ENCODE measurements around the gene RBM34.
"Not testable (repeated sequence)": the region's sequence is repeated elsewhere in the genome, so short reads cannot be mapped to it uniquely, and the experiment has no call there.

The RBM34 gene

DNA sequence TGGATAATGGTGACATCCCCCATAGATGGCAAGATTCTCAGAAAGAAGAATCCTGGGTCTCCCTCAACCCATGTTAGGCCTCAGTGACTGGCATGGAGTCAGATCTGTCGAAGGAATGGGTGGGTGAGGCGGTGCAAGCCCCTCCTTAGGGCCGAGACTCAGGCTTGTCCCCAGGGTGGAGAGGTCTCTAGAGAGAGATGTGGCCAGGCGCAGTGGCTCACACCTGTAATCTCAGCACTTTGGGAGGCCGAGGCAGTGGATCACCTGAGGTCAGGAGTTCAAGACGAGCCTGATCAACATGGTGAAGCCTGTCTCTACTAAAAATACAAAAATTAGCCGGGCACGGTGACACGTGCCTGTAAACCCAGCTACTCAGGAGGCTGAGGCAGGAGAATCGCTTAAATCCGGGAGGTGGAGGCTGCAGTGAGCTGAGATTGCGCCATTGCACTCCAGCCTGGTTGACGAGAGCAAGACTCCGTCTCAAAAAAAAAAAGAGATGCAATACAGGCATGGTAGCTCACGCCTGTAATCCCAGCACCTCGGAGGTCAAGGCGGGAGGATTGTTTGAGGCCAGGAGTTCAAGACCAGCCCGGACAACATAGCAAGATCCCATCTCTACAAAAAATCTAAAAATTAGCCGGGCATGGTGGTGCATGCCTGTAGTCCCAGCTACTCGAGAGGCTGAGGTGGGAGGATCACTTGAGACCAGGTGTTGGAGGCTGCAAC lies 69.6 kb downstream of the RBM34 start:
- not testable (repeated sequence) for H3K4me3 ChIP-seq (ENCODE audit: severe bottlenecking); DNase-seq (ENCODE audit: low spot score); H3K4me1 ChIP-seq (ENCODE audit: insufficient read depth, poor library complexity, severe bottlenecking); ATAC-seq (ENCODE audit: low read depth); H3K27ac ChIP-seq (ENCODE audit: poor library complexity, severe bottlenecking); H3K27me3 ChIP-seq (ENCODE audit: insufficient read depth, poor library complexity, severe bottlenecking); H3K9me3 ChIP-seq (ENCODE audit: severe bottlenecking); H3K36me3 ChIP-seq (ENCODE audit: low read depth)

GRCh38 chr1:235090406-235091069 lies 70.5 kb downstream of the RBM34 start:
- Histone ChIP-seq H3K4me3 (ENCODE audit: severe bottlenecking) (no peak overlapping the region), H3K27ac (ENCODE audit: poor library complexity, severe bottlenecking) (no peak overlapping the region), H3K27me3 (ENCODE audit: insufficient read depth, poor library complexity, severe bottlenecking) (no peaks in the 10 kb centered on the region), H3K4me1 (ENCODE audit: insufficient read depth, poor library complexity, severe bottlenecking) (no peaks in the 10 kb centered on the region), H3K36me3 (ENCODE audit: low read depth) (no peaks in the 10 kb centered on the region), H3K9me3 (ENCODE audit: severe bottlenecking) (no peaks in the 10 kb centered on the region)
- DNase-seq (ENCODE audit: low spot score), result no peak
- ATAC-seq (ENCODE audit: low read depth), result no peak
- TF ChIP-seq CTCF (IDR thresholded peaks at IDR 0.05; ENCODE audit: poor library complexity, severe bottlenecking), result no peak

DNA sequence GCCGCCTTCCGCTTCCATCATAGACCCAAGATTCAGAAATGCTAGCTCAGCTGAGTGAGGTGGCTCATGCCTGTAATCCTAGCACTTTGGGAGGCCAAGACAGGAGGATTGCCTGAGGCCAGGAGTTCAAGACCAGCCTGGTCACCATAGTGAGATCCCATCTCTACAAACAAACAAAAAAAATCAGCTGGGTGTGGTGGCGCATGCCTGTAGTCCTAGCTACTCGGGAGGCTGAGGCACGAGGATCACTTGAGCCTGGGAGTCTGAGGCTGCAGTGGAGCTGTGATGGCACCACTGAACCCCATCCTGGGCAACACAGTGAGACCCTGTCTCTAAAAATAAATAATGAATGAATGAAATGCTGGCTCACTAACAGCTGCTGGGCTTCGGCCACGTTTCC lies 72.1 kb downstream of the RBM34 start:
- ATAC-seq (ENCODE audit: low read depth) (no peak), DNase-seq (ENCODE audit: low spot score) (no peak)
- no peaks in the 10 kb centered on the region for H3K36me3 ChIP-seq (ENCODE audit: low read depth)
- H3K4me3 ChIP-seq (ENCODE audit: severe bottlenecking), result no peak overlapping the region
- H3K27me3 ChIP-seq (ENCODE audit: insufficient read depth, poor library complexity, severe bottlenecking), result no peaks in the 10 kb centered on the region
- no peak for TF ChIP-seq CTCF (IDR thresholded peaks at IDR 0.05; ENCODE audit: poor library complexity, severe bottlenecking)
- peaks cover 5% of the 10 kb centered on the region for H3K4me1 ChIP-seq (ENCODE audit: insufficient read depth, poor library complexity, severe bottlenecking)
- no peaks in the 10 kb centered on the region for H3K9me3 ChIP-seq (ENCODE audit: severe bottlenecking)
- no peak overlapping the region for H3K27ac ChIP-seq (ENCODE audit: poor library complexity, severe bottlenecking)

DNA sequence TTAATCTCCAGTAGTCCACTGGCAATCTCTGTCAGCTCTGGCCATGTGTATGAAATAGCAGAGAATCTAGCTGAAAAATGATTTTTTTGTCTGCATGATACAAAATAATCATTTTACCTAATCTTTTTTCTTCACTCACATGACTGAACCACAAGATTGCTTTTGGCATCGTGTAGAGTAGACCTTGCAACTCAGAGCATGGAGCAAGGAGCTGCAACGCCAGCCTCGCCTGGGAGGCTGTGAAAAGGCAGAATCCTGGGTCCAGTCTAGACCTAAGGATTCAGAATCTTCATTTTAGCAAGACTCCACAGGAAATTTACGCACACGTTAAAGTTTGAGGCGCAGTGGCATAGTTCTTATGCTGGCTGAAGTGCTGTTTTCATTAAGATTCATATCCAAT lies 72.6 kb downstream of the RBM34 start:
- no peak for ATAC-seq (ENCODE audit: low read depth)
- H3K4me1 ChIP-seq (ENCODE audit: insufficient read depth, poor library complexity, severe bottlenecking), result peaks cover 8% of the 10 kb centered on the region
- no peak for DNase-seq (ENCODE audit: low spot score)
- no peak for TF ChIP-seq CTCF (IDR thresholded peaks at IDR 0.05; ENCODE audit: poor library complexity, severe bottlenecking)
- no peaks in the 10 kb centered on the region for H3K9me3 ChIP-seq (ENCODE audit: severe bottlenecking)
- no peak overlapping the region for H3K27ac ChIP-seq (ENCODE audit: poor library complexity, severe bottlenecking)
- no peaks in the 10 kb centered on the region for H3K27me3 ChIP-seq (ENCODE audit: insufficient read depth, poor library complexity, severe bottlenecking)
- H3K4me3 ChIP-seq (ENCODE audit: severe bottlenecking), result no peak overlapping the region
- no peaks in the 10 kb centered on the region for H3K36me3 ChIP-seq (ENCODE audit: low read depth)

DNA sequence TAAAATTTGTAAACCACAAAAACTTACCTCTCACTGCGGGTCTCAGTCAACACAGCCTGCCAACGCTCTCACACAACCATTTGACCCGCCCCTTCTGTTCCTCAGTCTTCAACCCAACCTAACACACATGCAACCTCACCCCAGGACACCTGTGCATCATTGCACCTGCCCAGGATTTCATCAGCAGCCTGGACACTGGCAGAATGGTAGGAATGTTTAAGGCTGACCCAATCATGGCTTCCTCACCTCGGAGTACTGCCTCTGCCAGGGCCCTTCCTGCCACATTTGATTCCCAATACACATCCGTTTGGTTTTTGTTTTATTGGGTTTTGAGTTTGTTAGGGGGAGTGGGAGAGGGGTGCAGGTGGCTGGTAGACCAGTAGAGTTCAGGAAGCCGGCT lies 73.1 kb downstream of the RBM34 start:
- DNase-seq (ENCODE audit: low spot score) (no peak), ATAC-seq (ENCODE audit: low read depth) (no peak)
- Histone ChIP-seq H3K4me3 (ENCODE audit: severe bottlenecking) (no peak overlapping the region), H3K27ac (ENCODE audit: poor library complexity, severe bottlenecking) (no peak overlapping the region), H3K36me3 (ENCODE audit: low read depth) (no peaks in the 10 kb centered on the region), H3K27me3 (ENCODE audit: insufficient read depth, poor library complexity, severe bottlenecking) (no peaks in the 10 kb centered on the region), H3K4me1 (ENCODE audit: insufficient read depth, poor library complexity, severe bottlenecking) (peaks cover 12% of the 10 kb centered on the region), H3K9me3 (ENCODE audit: severe bottlenecking) (no peaks in the 10 kb centered on the region)
- TF ChIP-seq CTCF (IDR thresholded peaks at IDR 0.05; ENCODE audit: poor library complexity, severe bottlenecking), result no peak

DNA sequence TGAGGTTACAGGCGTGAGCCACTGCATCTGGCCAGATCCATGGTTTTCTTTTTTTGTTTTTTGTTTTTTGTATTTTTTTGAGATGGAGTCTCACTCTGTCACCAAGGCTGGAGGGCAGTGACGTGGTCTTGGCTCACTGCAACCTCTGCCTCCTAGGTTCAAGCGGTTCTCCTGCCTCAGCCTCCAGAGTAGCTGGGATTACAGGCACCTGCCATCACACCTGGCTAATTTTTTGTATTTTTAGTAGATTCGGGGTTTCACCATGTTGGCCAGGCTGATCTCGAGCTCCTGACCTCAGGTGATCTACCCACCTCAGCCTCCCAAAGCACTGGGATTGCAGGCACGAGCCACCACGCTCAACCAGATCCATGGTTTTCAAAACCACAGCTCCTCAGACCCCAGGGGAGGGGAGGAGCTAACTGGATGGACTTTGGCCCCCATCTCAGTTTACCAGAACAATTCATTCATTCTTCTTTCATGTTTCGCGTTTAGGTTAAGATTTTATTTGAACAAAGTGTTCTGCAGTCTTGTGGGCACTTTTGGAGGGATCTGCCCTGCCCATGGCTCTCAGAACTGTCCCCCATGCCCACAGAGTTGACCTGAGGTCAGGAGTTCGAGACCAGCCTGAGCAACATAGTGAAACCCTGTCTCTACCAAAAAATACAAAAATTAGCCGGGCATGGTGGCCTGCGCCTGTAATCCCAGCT lies 75.5 kb downstream of the RBM34 start:
- DNase-seq (ENCODE audit: low spot score); ATAC-seq (ENCODE audit: low read depth); H3K9me3 ChIP-seq (ENCODE audit: severe bottlenecking); H3K27me3 ChIP-seq (ENCODE audit: insufficient read depth, poor library complexity, severe bottlenecking); H3K36me3 ChIP-seq (ENCODE audit: low read depth); H3K27ac ChIP-seq (ENCODE audit: poor library complexity, severe bottlenecking); H3K4me3 ChIP-seq (ENCODE audit: severe bottlenecking): not testable (repeated sequence)
- H3K4me1 ChIP-seq (ENCODE audit: insufficient read depth, poor library complexity, severe bottlenecking), result peaks cover 12% of the 10 kb centered on the region
